ENCODE results near the gene BRIP1.
"Not testable (repeated sequence)": the region's sequence is repeated elsewhere in the genome, so short reads cannot be mapped to it uniquely, and the experiment has no call there.

BRIP1 gene

DNA sequence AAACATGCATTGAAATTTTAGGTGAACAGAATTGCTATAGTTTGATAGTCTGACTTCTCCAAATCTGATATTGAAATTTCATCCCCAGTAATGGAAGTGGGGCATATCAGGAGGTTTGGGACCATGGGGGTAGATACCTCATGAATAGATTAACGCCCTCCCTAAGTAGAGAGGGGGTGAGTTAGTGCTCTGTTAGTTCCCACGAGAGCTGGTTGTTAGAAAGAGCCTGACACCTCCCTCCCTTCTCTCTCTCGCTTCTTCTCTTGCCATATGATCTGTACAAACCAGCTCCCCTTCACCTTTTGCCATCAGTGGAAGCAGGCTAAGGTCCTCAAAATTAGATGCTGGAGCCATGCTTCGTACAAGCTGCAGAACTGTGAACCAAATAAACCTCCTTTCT is 78.8 kb downstream of the BRIP1 start:
- no peak overlapping the region for H3K27ac ChIP-seq
- no peak overlapping the region for H3K9ac ChIP-seq
- no peaks in the 10 kb centered on the region for H3K4me1 ChIP-seq
- H3K9me3 ChIP-seq (replicated peaks in 1 of 11): peaks cover 0 to 4% (median 0%) of the 10 kb centered on the region in 11 experiments; a peak in 2 of 22 replicates
- no peaks in the 10 kb centered on the region for H3K27me3 ChIP-seq
- no peak overlapping the region for H3K4me3 ChIP-seq
- H4K20me1 ChIP-seq: no peaks in the 10 kb centered on the region
- no peak overlapping the region for H3K4me2 ChIP-seq
- H3K36me3 ChIP-seq: peaks cover 0 to 59% (median 21%) of the 10 kb centered on the region in 11 experiments; a peak in 16 of 22 replicates
- no peak for TF ChIP-seq Cebpa-rat (IDR thresholded peaks at IDR 0.05)

DNA sequence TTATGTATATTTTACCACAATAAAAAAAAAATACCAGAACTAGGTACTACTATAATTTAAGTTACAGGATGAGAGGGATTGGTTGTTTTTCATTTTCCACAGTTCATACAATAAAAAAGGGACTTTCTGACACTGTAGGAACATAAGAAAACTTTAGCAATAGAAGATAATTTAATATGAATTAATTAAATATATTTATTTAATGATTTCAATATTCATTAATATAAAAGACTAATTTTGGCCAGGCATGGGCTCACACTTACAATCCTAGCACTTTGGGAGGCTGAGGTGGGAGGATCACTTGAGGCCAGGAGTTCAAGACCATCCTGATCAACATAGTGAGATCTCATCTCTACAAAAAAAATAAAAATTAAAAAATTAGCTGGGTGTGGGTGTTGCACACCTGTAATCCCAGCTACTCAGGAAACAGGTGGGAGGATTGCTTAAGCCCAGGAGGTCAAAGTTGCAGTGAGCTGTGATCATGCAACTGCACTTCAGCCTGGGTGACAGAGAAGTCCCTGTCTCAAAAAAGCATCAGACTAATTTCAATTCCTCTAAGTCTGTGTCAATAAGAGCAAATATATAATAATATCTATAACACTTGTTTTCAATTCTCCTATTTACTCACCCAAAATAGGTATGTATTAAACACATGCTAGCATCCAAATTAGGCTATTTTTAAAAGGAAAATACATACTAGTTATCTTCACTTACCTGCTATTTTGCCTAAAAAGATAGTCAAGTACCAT is 79.6 kb downstream of the BRIP1 start:
- peaks cover 0 to 61% (median 21%) of the 10 kb centered on the region in 11 experiments; a peak in 16 of 22 replicates for H3K36me3 ChIP-seq
- TF ChIP-seq Cebpa-rat (IDR thresholded peaks at IDR 0.05): no peak
- no peak overlapping the region for H3K4me3 ChIP-seq
- no peak overlapping the region for H3K9ac ChIP-seq
- peaks cover 0 to 4% (median 0%) of the 10 kb centered on the region in 11 experiments; a peak in 2 of 22 replicates for H3K9me3 ChIP-seq (replicated peaks in 1 of 11)
- no peaks in the 10 kb centered on the region for H3K27me3 ChIP-seq
- H3K27ac ChIP-seq: no peak overlapping the region
- H4K20me1 ChIP-seq: no peaks in the 10 kb centered on the region
- H3K4me2 ChIP-seq: no peak overlapping the region
- no peaks in the 10 kb centered on the region for H3K4me1 ChIP-seq

DNA sequence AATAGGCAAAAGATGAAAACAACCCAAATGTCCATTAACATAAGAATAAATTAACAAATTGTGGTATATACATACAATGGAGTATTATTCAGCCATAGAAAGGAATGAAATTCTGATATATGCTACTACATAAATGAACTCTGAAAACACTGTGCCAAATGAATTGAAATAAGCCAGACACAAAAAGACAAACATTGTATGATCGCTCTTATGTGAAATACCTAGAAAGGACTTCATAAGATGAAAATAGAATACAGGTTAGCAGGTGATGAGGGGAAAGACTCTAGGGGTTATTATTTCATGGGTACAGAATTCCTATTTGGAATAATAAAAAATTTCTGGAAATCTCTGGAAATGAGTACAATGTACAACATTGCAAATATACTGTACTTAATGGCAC is 80.2 kb downstream of the BRIP1 start:
- Histone ChIP-seq H4K20me1 (no peaks in the 10 kb centered on the region), H3K27me3 (no peaks in the 10 kb centered on the region), H3K4me2 (no peak overlapping the region), H3K9ac (no peak overlapping the region), H3K36me3 (peaks cover 0 to 62% (median 21%) of the 10 kb centered on the region in 11 experiments; a peak in 15 of 22 replicates), H3K4me1 (no peaks in the 10 kb centered on the region), H3K27ac (no peak overlapping the region), H3K4me3 (no peak overlapping the region), H3K9me3 (replicated peaks in 1 of 11) (peaks cover 0 to 4% (median 0%) of the 10 kb centered on the region in 11 experiments; a peak in 2 of 22 replicates)
- TF ChIP-seq Cebpa-rat (IDR thresholded peaks at IDR 0.05): no peak

DNA sequence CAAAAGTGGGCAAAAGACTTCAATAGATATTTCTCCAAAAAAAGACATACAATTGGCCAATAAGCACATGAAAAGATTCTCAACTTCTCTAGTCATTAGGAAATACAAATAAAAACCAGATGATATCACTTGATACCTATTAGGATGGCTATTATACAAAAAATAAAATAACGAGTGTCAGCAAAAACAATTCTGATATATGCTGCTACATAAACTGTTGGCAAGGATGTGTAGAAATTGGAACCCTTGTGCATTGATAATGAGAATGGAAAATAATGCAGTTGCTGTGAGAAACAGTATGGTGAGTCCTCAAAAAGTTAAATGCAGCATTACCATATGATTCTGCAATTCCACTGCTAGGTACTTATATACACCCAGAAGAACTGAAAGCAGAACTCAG is 80.6 kb downstream of the BRIP1 start:
- Histone ChIP-seq H3K27me3 (no peaks in the 10 kb centered on the region), H3K9me3 (replicated peaks in 1 of 11) (peaks cover 0 to 3% (median 0%) of the 10 kb centered on the region in 11 experiments; a peak in 2 of 22 replicates), H3K4me3 (no peak overlapping the region), H3K4me1 (no peaks in the 10 kb centered on the region), H4K20me1 (no peaks in the 10 kb centered on the region), H3K4me2 (no peak overlapping the region), H3K9ac (no peak overlapping the region), H3K36me3 (peaks cover 0 to 65% (median 18%) of the 10 kb centered on the region in 11 experiments; a peak in 15 of 22 replicates), H3K27ac (no peak overlapping the region)
- TF ChIP-seq Cebpa-rat (IDR thresholded peaks at IDR 0.05): no peak

DNA sequence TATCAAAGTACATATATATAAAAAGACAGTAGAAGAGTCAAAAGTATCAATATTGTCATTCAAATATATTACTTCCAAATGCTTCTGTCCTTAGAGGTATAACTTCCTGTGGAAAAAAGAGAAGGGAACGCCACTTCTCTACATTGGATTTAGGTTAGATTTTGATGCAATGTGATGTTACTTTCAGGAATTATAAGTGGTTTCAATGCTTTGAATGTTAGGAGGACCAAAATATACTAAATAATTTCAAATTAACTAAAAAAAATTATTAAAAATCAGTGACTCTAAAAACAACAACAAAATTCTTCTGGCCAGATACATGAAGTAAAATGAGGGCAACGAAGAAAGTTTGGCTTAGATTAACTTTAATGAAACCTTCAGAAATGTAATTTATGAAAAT is 88.0 kb downstream of the BRIP1 start:
- H3K27ac ChIP-seq: no peak overlapping the region
- H3K4me2 ChIP-seq: no peak overlapping the region
- no peak overlapping the region for H3K4me3 ChIP-seq
- H3K9ac ChIP-seq: no peak overlapping the region
- no peak for TF ChIP-seq Cebpa-rat (IDR thresholded peaks at IDR 0.05)
- H3K4me1 ChIP-seq: no peaks in the 10 kb centered on the region
- no peaks in the 10 kb centered on the region for H3K27me3 ChIP-seq
- peaks cover 11 to 78% (median 44%) of the 10 kb centered on the region in 11 experiments for H3K36me3 ChIP-seq
- peaks cover 21 to 30% (median 24%) of the 10 kb centered on the region in 11 experiments for H3K9me3 ChIP-seq (replicated peaks in 1 of 11)
- no peaks in the 10 kb centered on the region for H4K20me1 ChIP-seq

DNA sequence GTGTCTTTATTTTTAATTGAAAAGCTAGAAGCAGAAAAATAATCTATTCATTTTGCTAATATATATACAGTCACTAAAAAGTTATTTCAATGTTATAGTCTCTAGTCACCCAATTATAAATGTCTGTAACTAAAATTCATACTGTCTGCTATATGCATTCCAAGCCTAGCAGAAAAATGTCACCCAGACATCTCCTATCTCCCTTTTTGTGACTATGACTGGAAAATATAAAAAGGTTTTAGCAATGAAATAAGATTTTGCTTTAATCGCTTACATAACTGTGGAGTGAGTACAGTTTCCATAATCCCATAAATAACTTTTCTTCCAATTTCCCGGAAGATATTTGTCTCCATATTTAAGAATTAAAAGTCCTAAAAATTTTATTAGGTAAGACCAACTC is 88.6 kb downstream of the BRIP1 start:
- Histone ChIP-seq H3K4me3 (no peak overlapping the region), H3K27me3 (no peaks in the 10 kb centered on the region), H3K27ac (no peak overlapping the region), H3K36me3 (peaks cover 11 to 78% (median 48%) of the 10 kb centered on the region in 11 experiments), H3K4me1 (no peaks in the 10 kb centered on the region), H4K20me1 (no peaks in the 10 kb centered on the region), H3K4me2 (no peak overlapping the region), H3K9ac (no peak overlapping the region), H3K9me3 (replicated peaks in 1 of 11) (peaks cover 23 to 36% (median 29%) of the 10 kb centered on the region in 11 experiments)
- TF ChIP-seq Cebpa-rat (IDR thresholded peaks at IDR 0.05): no peak

DNA sequence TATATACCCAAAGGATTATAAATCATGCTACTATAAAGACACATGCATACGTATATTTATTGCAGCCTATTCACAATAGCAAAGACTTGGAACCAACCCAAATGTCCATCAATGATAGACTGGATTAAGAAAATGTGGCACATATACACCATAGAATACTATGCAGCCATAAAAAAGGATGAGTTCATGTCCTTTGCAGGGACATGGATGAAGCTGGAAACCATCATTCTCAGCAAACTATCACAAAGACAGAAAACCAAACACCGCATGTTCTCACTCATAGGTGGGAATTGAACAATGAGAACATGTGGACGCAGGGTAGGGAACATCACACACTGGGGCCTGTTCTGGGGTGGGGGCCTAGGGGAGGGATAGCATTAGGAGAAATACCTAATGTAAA is 89.2 kb downstream of the BRIP1 start:
- Histone ChIP-seq H3K36me3 (peaks cover 11 to 78% (median 48%) of the 10 kb centered on the region in 11 experiments), H3K9me3 (replicated peaks in 1 of 11) (peaks cover 23 to 36% (median 31%) of the 10 kb centered on the region in 11 experiments)

DNA sequence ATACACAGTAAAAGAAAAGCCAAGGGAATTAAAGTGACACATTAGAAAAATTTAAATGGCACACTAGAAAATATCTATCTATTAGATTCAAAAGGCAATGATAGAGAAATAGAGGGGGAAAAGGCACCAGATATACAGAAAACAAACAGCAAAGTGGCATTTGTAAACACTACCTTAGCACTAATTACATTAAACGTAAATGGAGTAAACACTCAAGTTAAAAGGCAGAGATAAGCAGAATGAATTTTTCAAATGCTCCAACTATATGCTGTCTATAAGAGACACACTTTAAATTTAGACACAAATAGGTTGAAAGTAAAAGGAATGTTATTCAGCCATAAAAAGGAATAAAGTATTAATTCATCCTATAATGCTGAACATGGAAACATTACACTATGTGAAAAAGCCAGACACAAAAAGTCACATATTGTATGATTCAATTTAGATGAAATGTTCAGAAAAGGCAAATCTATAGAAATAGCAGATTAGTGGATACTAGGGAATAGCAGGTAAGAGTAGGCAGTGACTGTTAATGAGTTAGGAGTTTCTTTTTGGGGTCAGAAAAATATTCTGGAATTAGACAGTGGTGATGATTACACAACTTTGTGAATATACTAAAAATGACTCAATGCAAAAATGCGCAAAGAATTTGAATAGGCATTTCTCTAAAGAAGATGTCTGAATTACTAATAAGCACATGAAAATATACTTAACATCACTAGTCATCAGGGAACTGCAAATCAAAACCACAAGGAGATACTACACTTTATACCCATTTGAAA is 92.4 kb downstream of the BRIP1 start:
- H3K27ac ChIP-seq: no peak overlapping the region
- peaks cover 23 to 36% (median 31%) of the 10 kb centered on the region in 11 experiments for H3K9me3 ChIP-seq (replicated peaks in 1 of 11)
- H3K4me1 ChIP-seq: no peaks in the 10 kb centered on the region
- H3K27me3 ChIP-seq: no peaks in the 10 kb centered on the region
- H3K4me2 ChIP-seq: no peak overlapping the region
- peaks cover 11 to 71% (median 48%) of the 10 kb centered on the region in 11 experiments for H3K36me3 ChIP-seq
- H3K4me3 ChIP-seq: no peak overlapping the region
- H4K20me1 ChIP-seq: no peaks in the 10 kb centered on the region
- no peak for TF ChIP-seq Cebpa-rat (IDR thresholded peaks at IDR 0.05)
- H3K9ac ChIP-seq: no peak overlapping the region

More for the DNA sequence above, 89.2 kb downstream of the BRIP1 start:
- H3K4me1 ChIP-seq, H3K9ac ChIP-seq, H3K4me3 ChIP-seq, H4K20me1 ChIP-seq, H3K27me3 ChIP-seq, H3K27ac ChIP-seq, H3K4me2 ChIP-seq: not testable (repeated sequence)

DNA sequence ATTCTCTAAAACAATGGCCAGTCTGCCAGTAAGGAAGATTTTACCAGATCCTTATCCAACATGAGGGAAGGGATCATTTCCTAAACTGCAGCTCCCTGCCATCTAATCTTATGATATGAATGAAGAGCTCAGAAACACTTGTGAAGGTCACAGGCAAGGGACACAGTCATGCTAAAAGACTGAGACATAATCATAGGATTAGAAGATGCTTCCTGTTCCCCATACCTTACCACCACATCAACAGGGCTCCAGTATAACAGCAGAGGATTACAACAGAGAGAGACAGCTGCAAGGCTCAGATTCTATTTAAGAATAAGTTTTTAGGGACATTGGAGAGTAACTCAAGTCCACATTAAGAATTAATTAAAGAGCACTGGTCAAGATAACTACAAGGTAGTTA is 93.3 kb downstream of the BRIP1 start:
- no peaks in the 10 kb centered on the region for H4K20me1 ChIP-seq
- no peaks in the 10 kb centered on the region for H3K4me1 ChIP-seq
- no peaks in the 10 kb centered on the region for H3K27me3 ChIP-seq
- H3K27ac ChIP-seq: no peak overlapping the region
- no peak for TF ChIP-seq Cebpa-rat (IDR thresholded peaks at IDR 0.05)
- H3K36me3 ChIP-seq: peaks cover 11 to 68% (median 45%) of the 10 kb centered on the region in 11 experiments
- no peak overlapping the region for H3K4me2 ChIP-seq
- no peak overlapping the region for H3K4me3 ChIP-seq
- H3K9ac ChIP-seq: no peak overlapping the region
- H3K9me3 ChIP-seq (replicated peaks in 1 of 11): peaks cover 23 to 36% (median 31%) of the 10 kb centered on the region in 11 experiments
